Measurements from ENCODE around the gene KRTAP13-2.

- TF ChIP-seq, protein P1, sequence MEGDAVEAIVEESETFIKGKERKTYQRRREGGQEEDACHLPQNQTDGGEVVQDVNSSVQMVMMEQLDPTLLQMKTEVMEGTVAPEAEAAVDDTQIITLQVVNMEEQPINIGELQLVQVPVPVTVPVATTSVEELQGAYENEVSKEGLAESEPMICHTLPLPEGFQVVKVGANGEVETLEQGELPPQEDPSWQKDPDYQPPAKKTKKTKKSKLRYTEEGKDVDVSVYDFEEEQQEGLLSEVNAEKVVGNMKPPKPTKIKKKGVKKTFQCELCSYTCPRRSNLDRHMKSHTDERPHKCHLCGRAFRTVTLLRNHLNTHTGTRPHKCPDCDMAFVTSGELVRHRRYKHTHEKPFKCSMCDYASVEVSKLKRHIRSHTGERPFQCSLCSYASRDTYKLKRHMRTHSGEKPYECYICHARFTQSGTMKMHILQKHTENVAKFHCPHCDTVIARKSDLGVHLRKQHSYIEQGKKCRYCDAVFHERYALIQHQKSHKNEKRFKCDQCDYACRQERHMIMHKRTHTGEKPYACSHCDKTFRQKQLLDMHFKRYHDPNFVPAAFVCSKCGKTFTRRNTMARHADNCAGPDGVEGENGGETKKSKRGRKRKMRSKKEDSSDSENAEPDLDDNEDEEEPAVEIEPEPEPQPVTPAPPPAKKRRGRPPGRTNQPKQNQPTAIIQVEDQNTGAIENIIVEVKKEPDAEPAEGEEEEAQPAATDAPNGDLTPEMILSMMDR (IDR thresholded peaks at IDR 0.05), result no peak
- TF ChIP-seq POLR2A (IDR thresholded peaks at IDR 0.05), result no peak
These were observed 22.5 kb downstream of the KRTAP13-2 start for GRCh38 chr21:30349572-30349971.
